Ammon's horn (tissue), 1 donor: ENCODE measurements around the gene SPEM3.

Experiments used
- DNase-seq: peaks from one replicate; pipeline ENCODE4 v3.0.0-alpha.2; 2016; ENCODE audit warnings: low spot score

Gene SPEM3

GRCh38 chr17:7403977-7404736 is 24.5 kb upstream of the SPEM3 start, which contains the start of gene TMEM256:
Gene TMEM256, minus strand, starts transcription at chr17:7404097. Its CDS starts 13 bp downstream, at chr17:7404084.
- DNase-seq = peak; percentile 100

DNA sequence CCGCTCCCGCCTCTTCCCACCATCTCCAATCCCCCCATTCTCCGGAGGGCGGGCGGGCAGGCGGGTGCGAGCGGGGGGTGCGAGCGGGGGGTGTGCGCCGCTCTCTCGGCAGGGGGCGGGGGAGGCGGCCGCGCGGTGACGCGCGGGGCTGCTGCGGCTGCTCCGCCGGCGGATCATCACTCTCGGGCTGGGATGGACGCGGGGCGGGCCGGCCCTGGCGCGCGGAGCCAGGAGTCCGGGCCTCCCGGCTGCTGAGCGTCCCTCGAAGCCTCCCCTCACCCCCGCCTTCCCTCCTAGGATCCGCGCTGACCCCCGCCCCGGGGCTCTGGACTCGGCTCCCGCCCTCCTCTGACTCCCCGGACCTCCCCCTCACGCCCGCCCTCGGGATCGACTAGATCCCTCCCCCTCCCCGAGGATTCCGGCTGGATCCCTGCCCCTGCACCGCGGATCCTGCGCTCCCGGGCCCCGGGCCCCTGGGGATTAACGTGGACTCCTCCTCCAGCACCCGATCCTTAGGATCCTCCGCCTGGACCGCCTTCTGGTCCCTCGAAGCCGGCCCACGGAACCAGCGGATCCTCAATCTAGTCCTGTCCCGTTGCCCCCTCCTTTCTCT is 23.8 kb upstream of the SPEM3 start:
- DNase-seq = no peak

GRCh38 chr17:7405350-7406234 is 23.1 kb upstream of the SPEM3 start:
- DNase-seq = peak; percentile 57

DNA sequence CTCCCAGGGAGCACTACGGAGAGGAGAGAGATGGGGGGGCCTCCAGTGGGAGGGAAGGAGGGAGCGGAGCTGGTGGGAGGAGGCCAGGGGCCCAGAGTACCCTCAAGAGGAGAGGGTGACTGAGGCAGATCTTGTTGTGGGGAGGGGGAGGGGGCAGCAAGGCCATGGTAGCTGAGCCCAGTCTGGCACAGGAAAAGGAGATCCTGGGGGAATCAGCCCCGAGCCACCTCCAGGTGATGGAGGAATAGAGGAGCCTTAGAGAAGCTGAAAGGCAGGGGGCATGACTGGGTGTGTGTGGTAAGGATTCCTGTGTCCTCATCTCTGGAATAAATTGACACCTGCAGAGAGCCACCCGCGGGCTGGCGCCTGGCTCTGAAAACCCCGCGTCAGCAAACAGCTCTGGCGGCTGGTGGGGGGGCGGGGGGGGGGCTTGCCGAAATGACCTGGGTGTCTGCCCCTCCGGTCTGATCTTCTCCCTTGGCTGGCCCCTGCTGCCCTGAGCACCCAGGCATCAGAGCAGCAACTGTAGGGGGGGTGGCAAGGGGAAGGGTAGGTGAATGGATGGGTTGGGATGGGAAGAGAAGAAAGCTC is 22.3 kb upstream of the SPEM3 start:
- no peak for DNase-seq

GRCh38 chr17:7407082-7407481 is 21.6 kb upstream of the SPEM3 start:
- DNase-seq = no peak

DNA sequence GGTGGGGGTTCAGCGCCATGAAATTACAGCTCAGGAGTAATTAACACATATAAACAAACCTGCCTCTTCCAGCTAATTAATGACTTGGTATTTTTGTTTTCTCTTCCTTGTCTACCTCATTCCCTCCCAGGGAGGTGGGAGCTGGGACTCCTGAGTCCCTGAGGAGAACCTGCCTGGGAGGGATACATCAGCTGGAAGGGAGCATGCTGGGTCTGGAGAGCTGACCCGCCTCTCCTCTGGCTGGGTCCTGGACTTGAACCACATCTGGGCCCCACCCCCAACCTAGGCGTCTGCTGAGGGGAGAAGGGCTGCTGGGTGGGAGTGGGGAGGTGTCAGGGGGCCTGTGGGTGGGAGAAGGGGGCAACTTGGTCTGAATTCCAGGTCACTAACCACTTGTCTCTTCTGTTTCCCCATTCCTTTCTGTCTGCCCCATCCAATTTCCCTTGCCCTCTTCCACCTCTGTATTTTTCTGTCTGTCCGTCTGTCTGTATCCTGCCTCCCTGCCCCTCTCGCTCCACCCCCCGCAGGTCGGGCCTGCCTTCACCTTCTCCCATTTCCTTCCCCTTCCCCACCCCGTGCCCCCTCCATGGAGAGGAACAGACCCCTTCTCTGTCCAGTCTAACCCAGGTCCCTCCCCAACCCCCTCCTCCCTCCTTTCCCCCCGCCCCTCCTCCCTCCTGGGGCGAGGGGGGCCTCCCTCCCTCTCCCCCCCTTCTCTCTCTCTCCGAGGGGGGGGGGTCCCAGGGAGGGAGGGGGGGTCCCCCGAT is 21.0 kb upstream of the SPEM3 start, which contains the start of gene NLGN2:
Gene NLGN2, plus strand, starts transcription at position 361 of the 767 bp plus-strand sequence. CDS start 411 bp downstream, outside the sequence.
- DNase-seq = no peak

DNA sequence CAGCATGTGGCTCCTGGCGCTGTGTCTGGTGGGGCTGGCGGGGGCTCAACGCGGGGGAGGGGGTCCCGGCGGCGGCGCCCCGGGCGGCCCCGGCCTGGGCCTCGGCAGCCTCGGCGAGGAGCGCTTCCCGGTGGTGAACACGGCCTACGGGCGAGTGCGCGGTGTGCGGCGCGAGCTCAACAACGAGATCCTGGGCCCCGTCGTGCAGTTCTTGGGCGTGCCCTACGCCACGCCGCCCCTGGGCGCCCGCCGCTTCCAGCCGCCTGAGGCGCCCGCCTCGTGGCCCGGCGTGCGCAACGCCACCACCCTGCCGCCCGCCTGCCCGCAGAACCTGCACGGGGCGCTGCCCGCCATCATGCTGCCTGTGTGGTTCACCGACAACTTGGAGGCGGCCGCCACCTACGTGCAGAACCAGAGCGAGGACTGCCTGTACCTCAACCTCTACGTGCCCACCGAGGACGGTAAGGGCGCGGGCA is 20.4 kb upstream of the SPEM3 start:
- DNase-seq = no peak

DNA sequence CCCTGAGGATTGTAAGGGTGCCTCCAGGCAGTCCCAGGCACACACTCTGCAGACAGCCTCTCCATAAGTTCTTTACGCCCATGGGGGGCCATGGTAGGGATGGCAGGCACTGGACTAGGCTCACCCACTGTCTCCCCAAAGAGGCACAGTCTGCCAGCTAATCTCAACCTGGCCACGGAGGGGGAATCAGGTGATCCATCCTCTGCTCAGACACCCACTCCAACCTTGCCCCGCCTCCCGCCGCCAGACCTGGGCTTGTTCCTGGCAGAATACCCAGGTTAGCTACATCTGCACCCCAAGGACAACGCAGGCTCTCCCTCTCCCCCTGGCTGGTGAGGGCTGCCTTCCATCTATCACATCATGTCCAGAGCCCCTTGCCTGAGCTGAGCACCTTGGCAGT is 19.8 kb upstream of the SPEM3 start:
- no peak for DNase-seq

GRCh38 chr17:7409716-7410115 is 18.9 kb upstream of the SPEM3 start:
- no peak for DNase-seq

DNA sequence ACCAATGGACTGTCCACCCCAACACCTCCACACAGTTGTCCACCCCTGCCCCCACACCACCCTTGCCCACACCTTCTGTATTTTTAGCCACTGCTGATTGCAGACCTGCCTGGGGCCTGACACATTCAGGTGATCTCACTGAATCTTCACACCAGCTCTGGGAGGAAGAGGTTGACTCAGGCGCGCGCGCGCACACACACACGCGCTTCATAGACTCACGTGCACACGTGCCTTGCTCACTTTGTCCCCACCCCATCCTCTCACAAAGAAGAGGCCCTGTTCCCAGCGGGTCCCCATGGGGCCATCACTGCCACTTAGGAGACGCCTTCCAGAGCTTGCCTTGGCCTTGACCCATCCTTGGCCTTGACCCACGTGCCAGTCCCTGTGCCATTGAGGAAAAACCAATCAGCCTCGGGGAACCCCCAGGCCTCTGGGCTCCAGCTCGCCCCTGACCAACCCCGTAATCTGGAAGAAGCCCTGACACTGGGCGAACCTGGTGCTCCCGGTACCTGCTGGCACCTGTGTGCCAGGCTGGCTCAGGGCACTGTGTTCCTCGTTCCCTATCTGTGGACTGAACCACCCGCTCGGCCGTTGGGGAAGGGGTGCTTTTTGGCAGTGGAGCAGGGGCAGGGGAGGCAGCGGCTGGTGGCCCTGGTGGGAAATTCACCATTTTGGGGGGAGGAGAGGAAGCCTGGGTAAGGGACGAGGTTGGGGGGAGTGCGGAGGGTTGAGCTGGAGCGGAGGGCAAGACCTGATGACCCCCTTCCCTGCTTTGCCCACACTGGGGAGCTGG is 17.8 kb upstream of the SPEM3 start:
- no peak for DNase-seq

- DNase-seq = no peak
Observed at GRCh38 chr17:7411427-7411750, 17.3 kb upstream of the SPEM3 start.

GRCh38 chr17:7413346-7413985 is 15.2 kb upstream of the SPEM3 start:
- DNase-seq = no peak

- no peak for DNase-seq
Observed at GRCh38 chr17:7414837-7415236, 13.8 kb upstream of the SPEM3 start.

DNA sequence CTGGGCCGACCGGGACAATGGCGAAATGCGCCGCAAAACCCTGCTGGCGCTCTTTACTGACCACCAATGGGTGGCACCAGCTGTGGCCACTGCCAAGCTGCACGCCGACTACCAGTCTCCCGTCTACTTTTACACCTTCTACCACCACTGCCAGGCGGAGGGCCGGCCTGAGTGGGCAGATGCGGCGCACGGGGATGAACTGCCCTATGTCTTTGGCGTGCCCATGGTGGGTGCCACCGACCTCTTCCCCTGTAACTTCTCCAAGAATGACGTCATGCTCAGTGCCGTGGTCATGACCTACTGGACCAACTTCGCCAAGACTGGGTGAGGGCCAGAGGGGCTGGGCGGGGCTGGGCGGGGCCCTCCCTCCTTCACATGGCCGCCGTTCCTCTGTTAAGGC is 12.9 kb upstream of the SPEM3 start:
- DNase-seq = no peak

- no peak for DNase-seq
Observed at GRCh38 chr17:7416323-7416722, 12.3 kb upstream of the SPEM3 start.

DNA sequence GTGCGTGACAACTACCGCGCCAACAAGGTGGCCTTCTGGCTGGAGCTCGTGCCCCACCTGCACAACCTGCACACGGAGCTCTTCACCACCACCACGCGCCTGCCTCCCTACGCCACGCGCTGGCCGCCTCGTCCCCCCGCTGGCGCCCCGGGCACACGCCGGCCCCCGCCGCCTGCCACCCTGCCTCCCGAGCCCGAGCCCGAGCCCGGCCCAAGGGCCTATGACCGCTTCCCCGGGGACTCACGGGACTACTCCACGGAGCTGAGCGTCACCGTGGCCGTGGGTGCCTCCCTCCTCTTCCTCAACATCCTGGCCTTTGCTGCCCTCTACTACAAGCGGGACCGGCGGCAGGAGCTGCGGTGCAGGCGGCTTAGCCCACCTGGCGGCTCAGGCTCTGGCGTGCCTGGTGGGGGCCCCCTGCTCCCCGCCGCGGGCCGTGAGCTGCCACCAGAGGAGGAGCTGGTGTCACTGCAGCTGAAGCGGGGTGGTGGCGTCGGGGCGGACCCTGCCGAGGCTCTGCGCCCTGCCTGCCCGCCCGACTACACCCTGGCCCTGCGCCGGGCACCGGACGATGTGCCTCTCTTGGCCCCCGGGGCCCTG is 11.5 kb upstream of the SPEM3 start:
- DNase-seq = no peak

GRCh38 chr17:7418472-7419152 is 10.0 kb upstream of the SPEM3 start:
- no peak for DNase-seq

DNA sequence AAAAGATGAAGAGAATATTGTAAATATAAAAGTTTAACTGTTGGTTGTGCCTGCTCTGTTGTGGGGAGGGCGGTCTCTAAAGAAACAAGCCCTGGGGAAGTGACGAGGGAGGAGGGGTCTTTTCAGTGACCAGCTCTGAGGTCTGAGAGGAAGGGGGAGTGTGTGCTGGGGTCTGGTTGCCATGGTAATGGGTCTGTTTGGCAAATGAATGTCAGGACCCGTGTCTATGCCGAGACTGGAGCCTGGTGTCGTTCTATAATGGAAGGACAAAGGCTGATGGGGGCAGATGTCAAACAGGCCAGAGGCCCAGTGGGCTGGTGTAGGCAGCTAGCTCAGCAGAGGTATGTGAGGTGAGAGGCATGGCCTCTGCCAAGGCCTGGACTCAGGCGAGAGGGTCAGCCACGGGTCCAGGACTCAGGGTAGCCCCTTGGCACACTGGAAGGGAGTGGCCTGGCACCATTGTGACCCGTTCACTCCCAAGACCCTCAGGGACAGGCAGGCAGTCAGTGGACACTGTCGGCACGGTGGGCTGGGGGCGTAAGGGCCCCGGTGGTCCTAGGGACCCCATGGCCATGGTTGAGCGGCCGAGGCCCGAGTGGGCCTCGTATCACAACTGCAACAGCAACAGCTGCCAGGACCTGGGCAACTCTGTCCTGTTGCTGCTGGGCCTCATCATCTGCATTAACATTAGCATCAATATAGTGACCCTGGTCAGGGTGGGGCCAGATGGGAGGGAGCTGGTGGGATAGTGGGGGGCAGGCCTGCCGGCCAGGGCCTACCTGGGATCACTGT is 8.6 kb upstream of the SPEM3 start, which contains the start of gene SPEM1:
Gene SPEM1, plus strand, starts transcription at position 506 of the 792 bp plus-strand sequence. Its CDS starts 61 bp downstream, at position 567.
- DNase-seq = no peak
